AG04449 (cell line): ENCODE data around the gene KSR1.
"Not testable (repeated sequence)": the region's sequence is repeated elsewhere in the genome, so short reads cannot be mapped to it uniquely, and the experiment has no call there.

Experiments used
- CTCF ChIA-PET: fragments of 350-600 bp; formaldehyde crosslinking; extraction: SDS; loops from one replicate; lab custom pipeline; 2021; ENCODE audit warnings: antibody characterized with exemption; lab: Yijun Ruan, JAX
- POLR2A ChIA-PET: fragments of 400-600, 350-600 bp; formaldehyde crosslinking; extraction: SDS; loops from one replicate; lab custom pipeline; 2020; ENCODE audit warnings: antibody characterized with exemption, inconsistent platforms; lab: Yijun Ruan, JAX
- DNase-seq: peaks from one replicate; pipeline ENCODE4 v3.0.0-alpha.2; 2010; ENCODE audit warnings: low read depth, low spot score
- H3K4me3 ChIP-seq: 2 replicates; pipeline ENCODE4 v1.5.1; 2011; ENCODE audit warnings: low read depth, mild to moderate bottlenecking, control low read depth, low read length
- CTCF ChIP-seq: IDR thresholded peaks from one replicate; pipeline ENCODE4 v1.5.1; 2011; ENCODE audit warnings: mild to moderate bottlenecking, moderate library complexity, low read length, control low read depth, inconsistent platforms; ENCODE audit not compliant: insufficient read depth; ENCODE audit errors: missing control alignments

Gene KSR1

DNA sequence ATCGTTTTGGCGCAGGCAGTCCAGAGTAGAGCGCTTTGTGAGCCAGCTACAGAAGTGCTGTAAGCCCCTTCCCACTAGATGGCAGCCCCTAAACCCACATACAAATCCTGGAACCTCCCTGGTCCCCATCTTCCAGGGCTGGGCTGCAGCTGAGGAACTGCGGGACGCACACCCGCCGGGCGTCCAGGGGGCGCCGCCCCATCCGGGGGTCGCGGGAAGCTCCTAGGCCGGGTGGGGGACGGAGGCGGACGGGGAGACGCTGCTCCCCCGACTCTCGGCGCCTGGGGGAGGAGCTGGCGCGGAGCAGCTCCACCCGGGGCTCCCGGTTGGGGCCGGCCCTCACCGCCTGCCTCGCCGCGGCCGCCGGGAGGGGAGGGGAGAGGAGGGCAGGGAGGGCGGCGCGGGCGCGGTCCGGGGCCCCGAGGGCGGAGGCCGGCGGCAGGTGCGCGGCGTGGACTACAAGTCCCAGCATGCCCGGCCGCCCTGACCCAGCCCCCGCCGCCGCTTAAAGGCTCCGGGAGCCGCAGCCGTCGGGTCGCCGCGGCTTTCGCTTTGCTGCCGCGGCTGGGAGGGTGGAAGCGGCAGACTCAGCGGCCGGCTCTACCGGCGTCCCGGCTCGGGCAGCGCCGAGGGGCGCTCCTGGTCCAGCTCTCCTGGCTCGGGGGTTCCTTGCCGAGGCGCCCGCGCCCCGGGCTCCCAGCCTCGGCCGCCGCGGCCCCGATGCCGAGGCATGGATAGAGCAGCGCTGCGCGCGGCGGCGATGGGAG is at the start of gene KSR1:
Gene KSR1, plus strand, starts transcription at position 535 of the 767 bp plus-strand sequence. Its CDS starts 196 bp downstream, at position 731.
- peak within 1 kb of the TSS; percentile 69 for H3K4me3 ChIP-seq
- POLR2A ChIA-PET, result interaction anchor here (1.0 to 1.3 kb wide), 2 partner anchors 18 to 107 kb away, joined by 4 read pairs; no protein-coding TSS in a partner anchor
- peak; percentile 47 for TF ChIP-seq CTCF
- DNase-seq, result no peak
- CTCF ChIA-PET, result interaction anchor here (0.7 to 8.8 kb wide), 15 partner anchors 9 to 219 kb away, joined by 3 to 146 read pairs (median 5); no protein-coding TSS in a partner anchor

DNA sequence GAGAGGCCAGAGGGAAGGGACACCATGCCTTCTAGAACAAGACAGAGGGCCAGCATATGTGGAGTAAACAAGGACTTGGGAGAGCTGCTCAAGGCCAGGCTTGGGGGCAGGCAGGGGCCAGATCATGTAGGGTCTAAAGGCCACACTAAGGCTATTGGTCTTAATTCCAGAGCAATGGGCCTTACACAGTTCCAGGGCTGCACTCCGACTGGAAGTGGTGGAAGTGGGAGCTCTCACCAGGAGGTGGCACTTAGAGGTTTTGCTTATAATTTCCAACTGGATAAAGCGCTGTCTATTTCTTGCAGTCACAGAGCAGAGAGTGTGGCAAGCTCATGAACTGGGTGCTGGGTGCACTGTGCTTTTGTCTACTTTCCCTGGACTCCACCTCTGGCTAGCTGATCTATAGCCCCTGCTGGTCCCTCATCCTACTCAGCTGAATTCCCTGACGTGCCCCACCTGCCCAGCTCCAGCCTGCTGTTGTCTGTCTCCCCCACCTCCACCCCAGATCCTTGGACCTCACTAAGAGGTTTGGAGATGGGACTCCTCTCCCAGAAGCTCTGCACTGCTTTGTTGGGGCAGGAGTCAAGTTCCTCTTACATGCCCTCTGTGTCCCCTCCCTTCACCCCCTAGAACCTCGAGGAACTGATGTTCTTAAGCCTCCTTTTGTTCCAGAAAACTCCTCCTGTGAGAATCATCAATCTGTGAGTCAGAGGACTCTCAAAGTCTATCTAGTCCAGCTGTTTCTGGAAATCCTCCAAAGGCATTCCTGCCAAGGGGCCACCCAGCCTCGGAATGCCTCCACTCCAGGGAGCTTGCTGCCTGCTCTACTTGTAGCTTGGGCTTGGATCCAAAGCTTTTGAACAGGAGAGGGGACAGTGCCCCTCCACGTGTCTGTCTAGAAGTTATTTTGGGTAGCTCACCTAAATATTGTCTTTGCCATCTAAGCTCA is 48.1 kb upstream of the KSR1 start:
- no peak overlapping the region for H3K4me3 ChIP-seq
- no peak for DNase-seq
- ChIA-PET POLR2A (interaction anchor here (1.5 kb wide), 1 partner anchor 23 kb away, joined by 4 read pairs; no protein-coding TSS in a partner anchor), CTCF (interaction anchor here (0.6 to 3.3 kb wide), 15 partner anchors 8 to 192 kb away, joined by 3 to 29 read pairs (median 3); no protein-coding TSS in a partner anchor)
- TF ChIP-seq CTCF, result no peak

GRCh38 chr17:27408891-27409290 is 47.4 kb upstream of the KSR1 start:
- ChIA-PET CTCF (interaction anchor here (1.0 to 3.3 kb wide), 10 partner anchors 22 to 192 kb away, joined by 3 to 29 read pairs (median 4); no protein-coding TSS in a partner anchor), POLR2A (interaction anchor here (1.5 kb wide), 1 partner anchor 24 kb away, joined by 4 read pairs; no protein-coding TSS in a partner anchor)
- no peak overlapping the region for H3K4me3 ChIP-seq
- no peak for DNase-seq
- no peak for TF ChIP-seq CTCF

DNA sequence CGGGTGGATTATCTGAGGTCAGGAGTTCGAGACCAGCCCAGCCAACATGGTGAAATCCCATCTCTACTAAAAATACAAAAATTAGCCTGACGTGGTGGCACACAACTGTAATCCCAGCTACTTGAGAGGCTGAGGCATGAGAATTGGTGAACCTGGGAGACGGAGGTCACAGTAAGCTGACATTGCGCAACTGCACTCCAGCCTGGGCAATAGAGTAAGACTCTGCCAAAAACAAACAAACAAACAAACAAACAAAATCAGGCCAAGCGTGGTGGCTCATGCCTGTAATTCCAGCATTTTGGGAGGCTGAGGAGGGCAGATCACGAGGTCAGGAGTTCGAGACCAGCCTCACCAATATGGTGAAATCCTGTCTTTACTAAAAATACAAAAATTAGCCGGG is 44.1 kb upstream of the KSR1 start:
- DNase-seq, POLR2A ChIA-PET, H3K4me3 ChIP-seq: not testable (repeated sequence)
- CTCF ChIA-PET, result interaction anchor here (1.0 to 3.8 kb wide), 7 partner anchors 10 to 189 kb away, joined by 3 to 24 read pairs (median 5); no protein-coding TSS in a partner anchor

- TF ChIP-seq CTCF, result no peak
- ChIA-PET CTCF (interaction anchor here (1.2 to 3.8 kb wide), 4 partner anchors 16 to 188 kb away, joined by 4 to 24 read pairs (median 8); no protein-coding TSS in a partner anchor), POLR2A (no interaction called here)
- H3K4me3 ChIP-seq, result no peak overlapping the region
- DNase-seq, result no peak
Measured at GRCh38 chr17:27413315-27413714, 42.9 kb upstream of the KSR1 start.

DNA sequence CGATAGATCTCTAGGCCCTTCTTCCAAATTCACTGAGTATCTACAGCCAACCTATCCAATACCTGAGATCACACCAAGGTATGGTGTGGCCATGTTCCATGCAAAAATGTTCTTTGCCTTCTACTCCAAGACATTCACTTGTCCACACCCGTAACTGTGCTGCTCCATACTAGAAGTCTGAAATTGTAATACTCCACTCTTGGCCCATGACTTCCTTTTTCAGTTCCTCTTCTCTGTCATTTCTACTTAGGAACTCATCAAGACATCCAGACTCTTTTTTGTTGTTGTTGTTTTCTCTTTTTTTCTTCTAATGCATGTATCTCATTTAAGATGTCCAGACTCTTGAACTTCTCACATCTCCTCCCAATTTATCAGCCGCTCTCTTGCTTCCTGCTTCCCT is 42.5 kb upstream of the KSR1 start:
- POLR2A ChIA-PET, result no interaction called here
- no peak overlapping the region for H3K4me3 ChIP-seq
- CTCF ChIA-PET, result interaction anchor here (2.2 to 3.8 kb wide), 2 partner anchors 59 to 188 kb away, joined by 8 to 24 read pairs; no protein-coding TSS in a partner anchor
- TF ChIP-seq CTCF, result no peak
- DNase-seq, result no peak
